ENCODE data around the gene BTC. TPM values are rescaled to one million over a fixed set of nuclear protein-coding genes. Genes with fewer than 3 reads are reported as not detected.
"Not testable (repeated sequence)": the region's sequence is repeated elsewhere in the genome, so short reads cannot be mapped to it uniquely, and the experiment has no call there.

Gene BTC
- total RNA-seq, 4 donors from 2014 or later, result 1.8 to 13.4 (median 4.6) TPM

GRCh38 chr4:74822603-74823002 is 28.3 kb upstream of the BTC start:
- H3K36me3 ChIP-seq, result no peaks in the 10 kb centered on the region
- WGBS, 2 donors, result 83 to 96% methylated on average over 2 of the region's 2 CpGs
- DNase-seq, result no peak
- H3K27me3 ChIP-seq, result no peaks in the 10 kb centered on the region
- no peak overlapping the region for H3K27ac ChIP-seq
- intact Hi-C loops (cut with DNase I), result no loop called here
- no peak overlapping the region for H3K4me3 ChIP-seq
- H3K9me3 ChIP-seq, result no peaks in the 10 kb centered on the region
- no peaks in the 10 kb centered on the region for H3K4me1 ChIP-seq
- TF ChIP-seq CTCF (IDR thresholded peaks at IDR 0.05) (no peak), POLR2A (IDR thresholded peaks at IDR 0.05) (no peak)

DNA sequence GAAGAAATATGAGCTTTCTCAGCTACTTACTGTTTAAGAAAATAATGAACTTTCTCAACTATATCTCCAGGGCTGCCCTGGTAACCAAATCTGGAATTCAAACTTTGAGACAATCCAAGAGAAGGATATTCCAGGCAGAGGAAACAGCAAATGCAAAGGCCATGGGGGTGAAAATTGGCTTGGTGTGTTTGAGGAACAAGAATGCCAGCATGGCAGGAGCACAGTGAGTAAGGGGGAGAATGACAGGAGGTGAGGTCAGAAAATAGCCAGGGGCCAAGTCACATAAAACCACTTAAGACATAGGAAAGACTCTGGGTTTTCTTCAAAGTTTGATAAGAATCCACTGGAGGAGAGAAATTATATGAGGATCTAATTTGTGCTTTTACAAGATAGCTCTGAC is 27.2 kb upstream of the BTC start:
- Histone ChIP-seq H3K4me1 (no peaks in the 10 kb centered on the region), H3K27me3 (no peaks in the 10 kb centered on the region), H3K4me3 (no peak overlapping the region), H3K36me3 (no peaks in the 10 kb centered on the region), H3K27ac (no peak overlapping the region), H3K9me3 (no peaks in the 10 kb centered on the region)
- intact Hi-C loops (cut with DNase I), result no loop called here
- TF ChIP-seq CTCF (IDR thresholded peaks at IDR 0.05) (no peak), POLR2A (IDR thresholded peaks at IDR 0.05) (no peak)
- no peak for DNase-seq

GRCh38 chr4:74814052-74814451 is 19.7 kb upstream of the BTC start:
- Histone ChIP-seq H3K9me3 (no peaks in the 10 kb centered on the region), H3K4me3 (no peak overlapping the region), H3K36me3 (no peaks in the 10 kb centered on the region), H3K4me1 (no peaks in the 10 kb centered on the region), H3K27me3 (no peaks in the 10 kb centered on the region), H3K27ac (no peak overlapping the region)
- TF ChIP-seq POLR2A (IDR thresholded peaks at IDR 0.05) (no peak), CTCF (IDR thresholded peaks at IDR 0.05) (no peak)
- DNase-seq, result no peak
- intact Hi-C loops (cut with DNase I), result no loop called here

- WGBS, 2 donors, result 70 to 75% methylated on average over 3 of the region's 3 CpGs
- not testable (repeated sequence) for H3K4me3 ChIP-seq, DNase-seq
Measured at GRCh38 chr4:74812056-74812455, 17.7 kb upstream of the BTC start.

DNA sequence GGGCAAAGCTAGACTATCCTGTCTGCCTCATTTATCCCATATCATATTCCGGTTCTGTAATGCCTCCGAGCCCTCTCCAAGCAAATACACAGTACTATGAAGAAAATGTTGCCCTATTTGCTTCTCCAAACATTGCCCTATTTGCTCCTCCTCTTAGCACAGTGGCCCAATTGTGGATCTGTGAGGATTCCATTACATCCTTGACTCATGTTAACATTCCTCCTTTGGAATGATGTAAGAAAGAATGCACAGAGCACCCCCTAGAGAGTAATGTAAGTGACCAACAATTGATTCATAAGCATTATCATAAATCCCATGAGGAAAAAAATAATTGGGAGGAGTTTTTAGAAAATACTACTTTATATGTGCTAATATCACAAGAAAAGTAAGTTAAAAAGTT is 11.3 kb upstream of the BTC start:
- Histone ChIP-seq H3K27ac (no peak overlapping the region), H3K4me3 (no peak overlapping the region), H3K9me3 (no peaks in the 10 kb centered on the region), H3K27me3 (no peaks in the 10 kb centered on the region), H3K36me3 (no peaks in the 10 kb centered on the region), H3K4me1 (no peaks in the 10 kb centered on the region)
- intact Hi-C loops (cut with DNase I), result no loop called here
- WGBS, 2 donors, result 68 to 87% methylated on average over 2 of the region's 2 CpGs
- TF ChIP-seq CTCF (IDR thresholded peaks at IDR 0.05) (no peak), POLR2A (IDR thresholded peaks at IDR 0.05) (no peak)
- no peak for DNase-seq

More at GRCh38 chr4:74812056-74812455, 17.7 kb upstream of the BTC start:
- H3K9me3 ChIP-seq; intact Hi-C loops (cut with DNase I); H3K27me3 ChIP-seq; H3K27ac ChIP-seq; H3K36me3 ChIP-seq; H3K4me1 ChIP-seq: not testable (repeated sequence)

DNA sequence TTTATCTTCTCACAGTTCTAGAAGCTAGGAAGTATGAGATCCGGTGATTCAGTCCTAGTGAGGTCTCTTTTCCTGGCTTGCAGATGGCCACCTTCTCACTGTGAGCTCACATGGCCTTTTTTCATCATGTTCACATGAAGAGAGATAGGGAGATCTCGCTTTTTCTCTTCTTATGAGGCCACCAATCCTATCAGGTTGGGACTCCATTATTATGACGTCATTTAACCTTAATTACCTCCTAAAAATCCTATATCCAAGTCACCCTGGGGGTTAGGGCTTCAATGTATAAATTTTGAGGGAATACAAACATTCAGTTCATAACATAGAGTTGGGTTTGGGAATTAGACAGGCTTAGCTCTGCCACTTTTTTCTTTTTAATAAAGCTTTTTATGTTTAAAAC is 6.0 kb upstream of the BTC start:
- intact Hi-C loops (cut with DNase I), result no loop called here
- Histone ChIP-seq H3K27me3 (no peaks in the 10 kb centered on the region), H3K27ac (no peak overlapping the region), H3K9me3 (no peaks in the 10 kb centered on the region), H3K4me3 (no peak overlapping the region), H3K4me1 (peaks cover 0 to 24% (median 0%) of the 10 kb centered on the region in 3 donors), H3K36me3 (no peaks in the 10 kb centered on the region)
- WGBS, 2 donors, result 63 to 86% methylated on average over 3 of the region's 3 CpGs
- DNase-seq, result no peak
- TF ChIP-seq POLR2A (IDR thresholded peaks at IDR 0.05) (no peak), CTCF (IDR thresholded peaks at IDR 0.05) (no peak)
